GM12892 (cell line): ENCODE results near the gene SPON1.

Experiments
- POLR2A ChIP-seq: IDR thresholded peaks from 2 replicates; pipeline ENCODE4 v1.6.1; 2011; ENCODE audit warnings: low read depth, low read length, control low read depth
- POLR2AphosphoS5 ChIP-seq: IDR thresholded peaks from 2 replicates; pipeline ENCODE4 v1.6.1; 2011; ENCODE audit warnings: low read depth, low read length, control low read depth

GRCh38 chr11:13917904-13918303 is 44.6 kb upstream of the SPON1 start:
- TF ChIP-seq POLR2A (no peak), POLR2AphosphoS5 (no peak)
